ENCODE measurements around the gene TRMT1. TPM values are rescaled to one million over a fixed set of nuclear protein-coding genes. Genes with fewer than 3 reads are reported as not detected.
A peak's percentile ranks its signal among the peaks of the same experiment; 100 is the strongest.

The TRMT1 gene
- total and polyA plus RNA-seq, 2 of the 8 experiments (the other 6 are each of a cell fraction or from before 2014, with no cell fraction given) = 77.4 to 99.3 TPM

DNA sequence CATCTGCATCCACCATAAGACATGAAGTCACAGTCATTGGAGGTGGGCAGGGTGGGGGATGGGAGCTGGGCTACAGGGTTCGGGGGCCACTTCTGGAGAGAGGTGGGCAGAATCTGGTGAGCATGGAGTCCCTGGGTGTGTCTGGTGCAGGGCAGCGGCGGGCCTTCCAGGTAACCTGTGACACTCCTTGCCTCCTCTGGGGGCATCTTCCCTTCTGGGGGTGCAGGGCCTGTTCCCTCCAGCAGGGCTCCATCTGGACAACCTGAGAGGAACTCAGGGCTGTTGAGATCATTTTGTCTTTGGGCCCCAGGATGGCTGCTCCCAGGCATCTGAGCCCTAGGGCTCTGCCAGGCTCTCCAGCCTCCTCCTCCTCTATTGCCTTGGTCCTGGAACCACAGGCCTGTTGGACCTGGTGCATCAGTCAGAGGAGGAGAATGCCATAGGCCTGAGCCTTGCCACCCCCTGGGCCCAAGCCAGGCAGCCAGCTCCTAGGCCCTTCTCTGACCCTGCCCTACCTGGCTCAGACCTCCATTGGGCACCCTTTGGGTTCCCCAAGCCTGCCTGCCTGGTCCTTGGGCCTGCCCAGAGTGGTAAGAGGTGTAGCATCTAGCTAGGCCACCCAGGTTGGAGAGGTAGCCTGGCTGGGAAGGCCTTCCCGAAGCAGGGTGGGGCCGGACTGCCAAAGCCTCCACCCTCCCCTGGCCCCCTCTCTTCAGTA lies 27.2 kb downstream of the TRMT1 start:
- CTCF ChIA-PET (ENCODE audit: partially characterized antibody) = interaction anchor here (0.7 to 48.8 kb wide), 17 partner anchors 11 to 1052 kb away, joined by 3 to 1145 read pairs (median 6); partner anchors contain the start of gene GCDH
- Histone ChIP-seq H3K9ac (replicated peaks in 1 of 4; ENCODE audit: extremely low read depth in 1 of 4, low read depth in 3 of 4, low read length in 3 of 4) (no peak overlapping the region), H3K4me2 (ENCODE audit: insufficient read depth in 1 of 2, low read depth in 2 of 2, low read length in 2 of 2) (no peak overlapping the region)

More for the DNA sequence above, 27.2 kb downstream of the TRMT1 start:
- H3K79me2 ChIP-seq (ENCODE audit: control insufficient read depth in 1 of 2, insufficient read depth in 2 of 2, low read length in 2 of 2) = no peaks in the 10 kb centered on the region
- no peak overlapping the region for H2BK12ac ChIP-seq (ENCODE audit: low read depth, low read length)
- H3K23ac ChIP-seq (ENCODE audit: insufficient read length) = no peak overlapping the region
- no peaks in the 10 kb centered on the region for H3K9me3 ChIP-seq (ENCODE audit: insufficient read depth in 2 of 2, low read depth in 1 of 2, low read length in 1 of 2)
- FAIRE-seq (no peak), DNase-seq (ENCODE audit: low read depth in 1 of 2, low spot score in 2 of 2) (peak in 1 of 2 experiments; percentile 62)
- POLR2A ChIA-PET (ENCODE audit: partially characterized antibody) = interaction anchor here (0.7 to 2.0 kb wide), 3 partner anchors 12 to 63 kb away, joined by 3 to 4 read pairs (median 3); no protein-coding TSS in a partner anchor
- no peak overlapping the region for H3K27ac ChIP-seq (ENCODE audit: low read depth, low read length)
- no peaks in the 10 kb centered on the region for H3K79me1 ChIP-seq (ENCODE audit: low read depth, low read length)
- H3K14ac ChIP-seq (ENCODE audit: insufficient read length) = no peak overlapping the region
- TF ChIP-seq CREB1 (IDR thresholded peaks at IDR 0.05) = 0 out of 2 replicates have a peak, but pooled peaks have one; percentile 31
- peak in 1 of 2 experiments; percentile 46; a peak in 3 of 4 replicates for TF ChIP-seq RAD21 (IDR thresholded peaks at IDR 0.05 in 1 of 2, conservative IDR thresholded peaks at IDR 0.05 in 1 of 2; ENCODE audit: low read depth in 2 of 2, low read length in 2 of 2)
- TF ChIP-seq, protein P1, sequence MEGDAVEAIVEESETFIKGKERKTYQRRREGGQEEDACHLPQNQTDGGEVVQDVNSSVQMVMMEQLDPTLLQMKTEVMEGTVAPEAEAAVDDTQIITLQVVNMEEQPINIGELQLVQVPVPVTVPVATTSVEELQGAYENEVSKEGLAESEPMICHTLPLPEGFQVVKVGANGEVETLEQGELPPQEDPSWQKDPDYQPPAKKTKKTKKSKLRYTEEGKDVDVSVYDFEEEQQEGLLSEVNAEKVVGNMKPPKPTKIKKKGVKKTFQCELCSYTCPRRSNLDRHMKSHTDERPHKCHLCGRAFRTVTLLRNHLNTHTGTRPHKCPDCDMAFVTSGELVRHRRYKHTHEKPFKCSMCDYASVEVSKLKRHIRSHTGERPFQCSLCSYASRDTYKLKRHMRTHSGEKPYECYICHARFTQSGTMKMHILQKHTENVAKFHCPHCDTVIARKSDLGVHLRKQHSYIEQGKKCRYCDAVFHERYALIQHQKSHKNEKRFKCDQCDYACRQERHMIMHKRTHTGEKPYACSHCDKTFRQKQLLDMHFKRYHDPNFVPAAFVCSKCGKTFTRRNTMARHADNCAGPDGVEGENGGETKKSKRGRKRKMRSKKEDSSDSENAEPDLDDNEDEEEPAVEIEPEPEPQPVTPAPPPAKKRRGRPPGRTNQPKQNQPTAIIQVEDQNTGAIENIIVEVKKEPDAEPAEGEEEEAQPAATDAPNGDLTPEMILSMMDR (IDR thresholded peaks at IDR 0.05; ENCODE audit: control extremely low read depth in 1 of 3, insufficient read depth in 1 of 3, low read depth in 1 of 3, low read length in 3 of 3) = peak; percentile 88 to 99 (median 93)
- no peak for TF ChIP-seq BRCA1 (IDR thresholded peaks at IDR 0.05; ENCODE audit: low read depth, low read length)
- TF ChIP-seq, protein P2, sequence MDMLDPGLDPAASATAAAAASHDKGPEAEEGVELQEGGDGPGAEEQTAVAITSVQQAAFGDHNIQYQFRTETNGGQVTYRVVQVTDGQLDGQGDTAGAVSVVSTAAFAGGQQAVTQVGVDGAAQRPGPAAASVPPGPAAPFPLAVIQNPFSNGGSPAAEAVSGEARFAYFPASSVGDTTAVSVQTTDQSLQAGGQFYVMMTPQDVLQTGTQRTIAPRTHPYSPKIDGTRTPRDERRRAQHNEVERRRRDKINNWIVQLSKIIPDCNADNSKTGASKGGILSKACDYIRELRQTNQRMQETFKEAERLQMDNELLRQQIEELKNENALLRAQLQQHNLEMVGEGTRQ (IDR thresholded peaks at IDR 0.05; ENCODE audit: low read length) = no peak
- H3K4me3 ChIP-seq (ENCODE audit: extremely low read depth in 1 of 4, insufficient read depth in 2 of 4, low read depth in 3 of 4, low read length in 4 of 4) = no peak overlapping the region
- H3K18ac ChIP-seq (ENCODE audit: extremely low read depth, low read length) = no peak overlapping the region
- WGBS, 2 experiments (ENCODE audit: extremely low coverage in 1 of 2, insufficient coverage in 1 of 2, insufficient read length in 1 of 2, insufficient replicate concordance in 2 of 2, low coverage in 1 of 2, low lambda C conversion rate in 2 of 2, missing lambda C conversion rate in 1 of 2) = 83% methylated on average over 3 of the region's 5 CpGs; no CpG with 5 or more reads in 1 of the 2 experiments
- no peaks in the 10 kb centered on the region for H3K23me2 ChIP-seq (ENCODE audit: low read depth, low read length)
- H4K5ac ChIP-seq (ENCODE audit: insufficient read length, low read depth, low read length) = no peak overlapping the region
- no peak overlapping the region for H2AFZ ChIP-seq (ENCODE audit: low read length)
- H3K27me3 ChIP-seq (replicated peaks in 1 of 4; ENCODE audit: control insufficient read depth in 3 of 4, extremely low read depth in 1 of 4, insufficient read depth in 3 of 4, low read length in 3 of 4) = peaks cover 0 to 38% (median 14%) of the 10 kb centered on the region in 4 experiments; a peak in 5 of 7 replicates
- H4K20me1 ChIP-seq (replicated peaks in 1 of 2; ENCODE audit: control insufficient read depth in 1 of 2, insufficient read depth in 2 of 2, low read length in 2 of 2) = peaks cover 0 to 2% of the 10 kb centered on the region in 2 experiments
- H3K36me3 ChIP-seq (ENCODE audit: control insufficient read depth in 2 of 4, insufficient read depth in 4 of 4, low read length in 3 of 4) = no peaks in the 10 kb centered on the region
- H2BK5ac ChIP-seq (ENCODE audit: low read depth, low read length) = no peak overlapping the region
- H3K4me1 ChIP-seq (replicated peaks in 1 of 4; ENCODE audit: control insufficient read depth in 3 of 4, insufficient read depth in 4 of 4, low read length in 3 of 4) = peaks cover 0 to 13% (median 11%) of the 10 kb centered on the region in 4 experiments; a peak in 5 of 7 replicates
- no peak overlapping the region for H4K8ac ChIP-seq (ENCODE audit: extremely low read depth, insufficient read depth, low read length)
- no peak overlapping the region for H2BK120ac ChIP-seq (replicated peaks; ENCODE audit: low read depth, low read length)
- H3K4ac ChIP-seq (replicated peaks; ENCODE audit: insufficient read length, low read depth, low read length) = no peak overlapping the region
- H2BK15ac ChIP-seq (ENCODE audit: low read length) = peak overlapping the region; percentile 72; the same call in 1 of the 2 replicates
- H2AK5ac ChIP-seq (ENCODE audit: low read depth, low read length) = no peak overlapping the region
- H2BK20ac ChIP-seq (ENCODE audit: low read length) = no peak overlapping the region
- H3K56ac ChIP-seq (replicated peaks; ENCODE audit: insufficient read length, low read depth, low read length) = no peak overlapping the region
- no peak overlapping the region for H4K91ac ChIP-seq (replicated peaks; ENCODE audit: insufficient read length, low read length)

All from H1 (cell line).